WI38 (cell line): ENCODE measurements around the gene TTC27.
A peak's percentile ranks its signal among the peaks of the same experiment; 100 is the strongest.

Experiments
- H3K4me3 ChIP-seq: 2 replicates; pipeline ENCODE4 v1.5.1; 2011; ENCODE audit warnings: low read depth, mild to moderate bottlenecking, control low read depth, low read length
- CTCF ChIP-seq: IDR thresholded peaks from 2 replicates; pipeline ENCODE4 v1.5.1; 2012; ENCODE audit warnings: low read depth, mild to moderate bottlenecking, control low read depth, low read length

The TTC27 gene

GRCh38 chr2:32770360-32770759 is 142.5 kb downstream of the TTC27 start:
- no peak for TF ChIP-seq CTCF

GRCh38 chr2:32772638-32773447 is 145.0 kb downstream of the TTC27 start:
- no peak overlapping the region for H3K4me3 ChIP-seq
- TF ChIP-seq CTCF = peak; percentile 60

More at GRCh38 chr2:32770360-32770759, 142.5 kb downstream of the TTC27 start:
- no peak overlapping the region for H3K4me3 ChIP-seq

- no peak overlapping the region for H3K4me3 ChIP-seq
- no peak for TF ChIP-seq CTCF
Observed at GRCh38 chr2:32773448-32773808, 145.6 kb downstream of the TTC27 start.

GRCh38 chr2:32775954-32776353 is 148.1 kb downstream of the TTC27 start:
- no peak for TF ChIP-seq CTCF

GRCh38 chr2:32777714-32778113 is 149.9 kb downstream of the TTC27 start:
- no peak for TF ChIP-seq CTCF
- H3K4me3 ChIP-seq = no peak overlapping the region

More at GRCh38 chr2:32775954-32776353, 148.1 kb downstream of the TTC27 start:
- no peak overlapping the region for H3K4me3 ChIP-seq

- no peak for TF ChIP-seq CTCF
- no peak overlapping the region for H3K4me3 ChIP-seq
Observed at GRCh38 chr2:32780961-32781360, 153.1 kb downstream of the TTC27 start.

- TF ChIP-seq CTCF = no peak
- no peak overlapping the region for H3K4me3 ChIP-seq
Observed at GRCh38 chr2:32783469-32783868, 155.6 kb downstream of the TTC27 start.
